Keratinocyte (primary cell): ENCODE measurements around the gene EYS.

Experiments used
- CTCF ChIP-seq, 3 experiments: IDR thresholded peaks in 1 of 3; conservative IDR thresholded peaks in 1 of 3; optimal IDR thresholded peaks in 1 of 3; 2 replicates in 2 of 3; 3 replicates in 1 of 3; pipeline versions ENCODE3 to v1.5.1; 2011; ENCODE audit warnings: low read length in 3 of 3, mild to moderate bottlenecking in 3 of 3, moderate library complexity in 2 of 3, control low read depth in 1 of 3, inconsistent platforms in 1 of 3; ENCODE audit not compliant: insufficient read depth in 2 of 3; ENCODE audit errors: extremely low read depth in 1 of 3
- EZH2 ChIP-seq: IDR thresholded peaks from one replicate; pipeline ENCODE4 v1.6.1; 2012; ENCODE audit warnings: inconsistent platforms, mild to moderate bottlenecking, low read length, moderate library complexity

DNA sequence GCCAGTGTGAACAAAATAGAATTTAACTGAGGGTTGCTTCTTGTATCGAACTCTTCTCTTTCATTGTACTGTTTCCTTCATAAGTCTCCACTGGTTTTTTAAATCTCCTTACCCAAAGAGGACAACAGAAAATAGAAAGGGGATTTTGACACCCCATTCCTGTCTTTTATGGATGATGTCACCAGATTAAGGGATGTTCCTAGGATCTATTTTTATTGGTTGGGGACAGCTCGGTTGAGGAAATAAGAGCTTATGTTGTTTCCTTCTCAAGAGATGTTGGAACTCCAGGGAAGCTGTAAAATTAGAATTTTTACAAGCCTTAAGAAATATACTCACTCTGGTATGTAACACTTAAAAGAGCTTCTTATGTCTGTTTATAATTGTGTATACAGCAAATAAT is 1900.0 kb downstream of the EYS start:
- TF ChIP-seq CTCF (optimal IDR thresholded peaks at IDR 0.05 in 1 of 3, IDR thresholded peaks at IDR 0.05 in 1 of 3, conservative IDR thresholded peaks at IDR 0.05 in 1 of 3; ENCODE audit: extremely low read depth in 1 of 3, insufficient read depth in 2 of 3, low read length in 3 of 3) (no peak), EZH2 (no peak)
